ENCODE measurements around the gene DCT. TPM values are rescaled to one million over a fixed set of nuclear protein-coding genes. Genes with fewer than 3 reads are reported as not detected.
A peak's percentile ranks its signal among the peaks of the same experiment; 100 is the strongest.
"Not testable (repeated sequence)": the region's sequence is repeated elsewhere in the genome, so short reads cannot be mapped to it uniquely, and the experiment has no call there.

Gene DCT
- total RNA-seq, result 0.18 TPM
- long read RNA-seq, result 0 reads

DNA sequence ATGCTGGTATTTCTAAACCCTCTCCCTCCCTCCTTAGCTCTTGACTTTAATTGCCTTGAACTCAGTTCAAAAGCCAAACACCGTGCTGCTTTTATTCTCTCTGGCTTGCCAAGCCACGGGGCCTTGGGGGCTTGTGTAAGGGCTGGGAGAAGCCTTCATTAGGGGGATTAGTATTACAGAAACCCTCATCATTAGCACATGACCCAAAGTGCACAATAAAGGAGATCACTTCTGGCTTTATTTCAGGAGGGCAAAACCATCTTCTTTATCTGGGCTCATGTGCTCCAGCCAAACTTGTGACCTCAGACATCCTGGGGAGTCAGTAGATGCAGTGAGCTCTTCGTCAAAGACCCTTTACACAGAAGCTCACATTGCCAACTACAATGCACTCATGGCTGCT is at the start of gene DCT:
Gene DCT (minus strand): TSS at position 67 of the 400 bp plus-strand sequence. CDS start 427 bp downstream, outside the sequence.
- intact Hi-C loops (cut with DNase I), result no loop called here
- Histone ChIP-seq H3K4me3 (no peak within 1 kb of the TSS), H3K9me3 (no peaks in the 10 kb centered on the region), H3K27ac (no peak within 1 kb of the TSS), H3K27me3 (ENCODE audit: low read depth) (no peaks in the 10 kb centered on the region), H3K36me3 (no peaks in the 10 kb centered on the region), H3K4me1 (no peaks in the 10 kb centered on the region)
- TF ChIP-seq, protein P1, sequence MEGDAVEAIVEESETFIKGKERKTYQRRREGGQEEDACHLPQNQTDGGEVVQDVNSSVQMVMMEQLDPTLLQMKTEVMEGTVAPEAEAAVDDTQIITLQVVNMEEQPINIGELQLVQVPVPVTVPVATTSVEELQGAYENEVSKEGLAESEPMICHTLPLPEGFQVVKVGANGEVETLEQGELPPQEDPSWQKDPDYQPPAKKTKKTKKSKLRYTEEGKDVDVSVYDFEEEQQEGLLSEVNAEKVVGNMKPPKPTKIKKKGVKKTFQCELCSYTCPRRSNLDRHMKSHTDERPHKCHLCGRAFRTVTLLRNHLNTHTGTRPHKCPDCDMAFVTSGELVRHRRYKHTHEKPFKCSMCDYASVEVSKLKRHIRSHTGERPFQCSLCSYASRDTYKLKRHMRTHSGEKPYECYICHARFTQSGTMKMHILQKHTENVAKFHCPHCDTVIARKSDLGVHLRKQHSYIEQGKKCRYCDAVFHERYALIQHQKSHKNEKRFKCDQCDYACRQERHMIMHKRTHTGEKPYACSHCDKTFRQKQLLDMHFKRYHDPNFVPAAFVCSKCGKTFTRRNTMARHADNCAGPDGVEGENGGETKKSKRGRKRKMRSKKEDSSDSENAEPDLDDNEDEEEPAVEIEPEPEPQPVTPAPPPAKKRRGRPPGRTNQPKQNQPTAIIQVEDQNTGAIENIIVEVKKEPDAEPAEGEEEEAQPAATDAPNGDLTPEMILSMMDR (IDR thresholded peaks at IDR 0.05), result no peak
- DNase-seq (no peak), ATAC-seq (no peak)

DNA sequence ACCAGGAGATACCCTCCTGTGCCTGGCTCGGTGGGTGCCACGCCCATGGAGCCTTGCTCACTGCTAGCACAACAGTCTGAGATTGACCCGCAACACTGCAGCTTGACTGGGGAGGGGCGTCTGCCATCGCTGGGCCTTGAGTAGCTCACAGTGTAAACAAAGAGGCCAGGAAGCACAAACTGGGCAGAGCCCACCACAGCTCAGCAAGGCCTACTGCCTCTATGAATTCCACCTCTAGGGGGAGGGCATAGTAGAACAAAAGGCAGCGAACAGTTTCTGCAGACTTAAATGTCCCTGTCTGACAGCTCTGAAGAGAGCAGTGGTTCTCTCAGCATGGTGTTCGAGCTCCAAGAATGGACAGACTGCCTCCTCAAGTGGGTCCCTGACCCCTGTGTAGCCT is 47.5 kb upstream of the DCT start:
- H3K4me1 ChIP-seq; DNase-seq; H3K27me3 ChIP-seq (ENCODE audit: low read depth); H3K4me3 ChIP-seq; H3K27ac ChIP-seq; intact Hi-C loops (cut with DNase I); ATAC-seq; H3K9me3 ChIP-seq; H3K36me3 ChIP-seq: not testable (repeated sequence)

DNA sequence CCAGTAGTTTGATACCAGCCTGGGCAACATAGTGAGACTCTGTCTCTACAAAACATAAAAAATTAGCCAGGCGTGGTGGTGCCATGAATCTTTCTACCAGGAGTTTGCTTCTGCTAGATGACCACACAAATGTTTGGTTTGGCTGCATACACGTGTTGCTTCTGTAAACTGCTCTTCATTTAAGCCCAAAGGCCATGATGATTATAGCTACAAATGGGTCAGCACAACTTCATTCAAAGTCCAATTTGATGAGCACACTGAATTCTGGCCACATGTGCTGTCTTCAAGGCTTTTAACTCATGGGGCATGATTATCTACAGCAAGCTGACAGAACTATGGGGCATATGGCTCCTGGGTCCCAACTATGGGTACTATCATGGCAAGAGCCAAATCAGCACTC is 46.3 kb upstream of the DCT start:
- Histone ChIP-seq H3K4me3 (no peak overlapping the region), H3K27me3 (ENCODE audit: low read depth) (no peaks in the 10 kb centered on the region), H3K36me3 (no peaks in the 10 kb centered on the region), H3K27ac (no peak overlapping the region), H3K9me3 (no peaks in the 10 kb centered on the region), H3K4me1 (no peaks in the 10 kb centered on the region)
- TF ChIP-seq, protein P1 (IDR thresholded peaks at IDR 0.05), result no peak
- no peak for DNase-seq
- intact Hi-C loops (cut with DNase I), result no loop called here
- no peak for ATAC-seq

DNA sequence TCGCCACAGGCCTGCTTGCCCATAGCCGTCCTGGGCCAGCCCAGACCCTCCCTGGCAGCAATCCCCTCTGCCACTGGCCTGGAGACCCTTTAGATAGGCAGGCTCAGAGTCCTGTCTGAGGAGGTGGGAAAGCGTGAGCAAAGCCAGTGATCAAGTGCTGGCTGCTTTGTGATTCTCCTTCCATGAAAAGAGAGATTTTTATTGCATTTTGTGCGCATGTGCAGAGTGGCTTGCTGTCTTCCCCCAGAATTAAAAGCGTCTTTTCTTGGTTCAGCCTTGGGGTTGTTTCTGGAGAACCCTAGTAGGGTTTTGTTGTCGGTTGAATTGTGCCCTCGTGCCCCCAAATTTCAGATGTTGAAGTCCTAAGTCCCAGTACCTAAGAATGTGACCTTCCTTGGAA is 44.9 kb upstream of the DCT start:
- peak in 1 of 2 donors; percentile 17 for ATAC-seq
- Histone ChIP-seq H3K4me3 (no peak overlapping the region), H3K4me1 (no peaks in the 10 kb centered on the region), H3K27ac (no peak overlapping the region), H3K27me3 (ENCODE audit: low read depth) (no peaks in the 10 kb centered on the region), H3K36me3 (no peaks in the 10 kb centered on the region), H3K9me3 (no peaks in the 10 kb centered on the region)
- TF ChIP-seq, protein P1 (IDR thresholded peaks at IDR 0.05), result no peak
- intact Hi-C loops (cut with DNase I), result no loop called here
- no peak for DNase-seq

DNA sequence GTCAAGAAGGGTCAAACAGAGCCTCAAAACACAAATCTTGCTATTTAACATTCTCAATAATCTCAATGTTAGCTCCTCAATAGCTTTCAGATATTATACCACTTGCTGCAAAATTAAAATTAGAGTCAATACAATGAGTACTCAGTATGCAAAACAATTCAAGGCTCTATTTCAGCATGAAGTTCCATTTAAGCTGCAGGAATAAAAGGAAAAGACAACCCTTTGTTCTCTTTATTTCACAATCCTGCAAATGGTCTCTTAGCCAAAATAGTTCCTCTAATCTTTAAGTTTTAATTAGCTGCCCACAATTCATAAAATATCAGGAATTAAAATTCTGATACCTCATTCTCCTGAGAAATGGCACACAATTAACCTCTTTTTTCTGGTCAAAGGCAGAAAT is 40.5 kb upstream of the DCT start:
- no peak overlapping the region for H3K27ac ChIP-seq
- no peaks in the 10 kb centered on the region for H3K4me1 ChIP-seq
- no peaks in the 10 kb centered on the region for H3K9me3 ChIP-seq
- ATAC-seq (no peak), DNase-seq (no peak)
- no peak overlapping the region for H3K4me3 ChIP-seq
- TF ChIP-seq, protein P1 (IDR thresholded peaks at IDR 0.05), result no peak
- H3K27me3 ChIP-seq (ENCODE audit: low read depth), result no peaks in the 10 kb centered on the region
- intact Hi-C loops (cut with DNase I), result no loop called here
- no peaks in the 10 kb centered on the region for H3K36me3 ChIP-seq

DNA sequence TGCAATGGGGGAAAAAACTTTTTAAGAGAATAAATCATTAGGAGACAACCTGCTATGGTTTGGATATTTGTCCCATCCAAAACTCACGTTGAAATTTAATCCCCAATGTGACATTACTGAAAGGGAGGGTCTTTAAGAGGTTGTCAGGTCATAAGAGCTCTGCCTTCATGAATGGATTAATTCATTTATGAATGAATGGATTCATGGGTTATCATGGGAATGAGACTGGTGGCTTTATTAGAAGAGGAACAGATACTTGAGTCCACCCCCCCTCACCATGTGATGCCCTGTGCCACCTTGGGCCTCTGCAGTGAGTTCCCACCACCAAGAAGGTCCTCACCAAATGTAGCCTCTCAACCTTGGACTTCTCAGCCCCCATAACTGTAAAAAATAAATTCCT is 37.0 kb upstream of the DCT start:
- H3K27me3 ChIP-seq (ENCODE audit: low read depth), result no peaks in the 10 kb centered on the region
- TF ChIP-seq, protein P1 (IDR thresholded peaks at IDR 0.05), result no peak
- H3K9me3 ChIP-seq, result no peaks in the 10 kb centered on the region
- no peaks in the 10 kb centered on the region for H3K36me3 ChIP-seq
- ATAC-seq (no peak), DNase-seq (no peak)
- intact Hi-C loops (cut with DNase I), result no loop called here
- no peak overlapping the region for H3K27ac ChIP-seq
- H3K4me3 ChIP-seq, result no peak overlapping the region
- no peaks in the 10 kb centered on the region for H3K4me1 ChIP-seq

All from lower lobe of right lung (tissue), 2 donors.